Suprapubic skin (tissue), 4 donors: Measurements from ENCODE around the gene PPP3CB. TPM values are rescaled to one million over a fixed set of nuclear protein-coding genes. Genes with fewer than 3 reads are reported as not detected.

Source experiments
- DNase-seq, 2 donors: peaks; one replicate each; pipeline ENCODE4 v3.0.0-alpha.2; 2019; ENCODE audit warnings: low spot score in 2 of 2
- H3K27ac ChIP-seq: fragments of 200-600 bp; sonication (generic); one replicate; pipeline ENCODE4 v1.5.1; 2019
- H3K27me3 ChIP-seq: fragments of 200-600 bp; sonication (generic); one replicate; pipeline ENCODE4 v1.5.1; 2019
- H3K36me3 ChIP-seq: fragments of 200-600 bp; sonication (generic); one replicate; pipeline ENCODE4 v1.5.1; 2019
- H3K4me1 ChIP-seq: fragments of 200-600 bp; sonication (generic); one replicate; pipeline ENCODE4 v1.5.1; 2019
- H3K4me3 ChIP-seq: fragments of 200-600 bp; sonication (generic); one replicate; pipeline ENCODE4 v1.5.1; 2019; ENCODE audit warnings: mild to moderate bottlenecking
- H3K9me3 ChIP-seq: fragments of 200-600 bp; sonication (generic); one replicate; pipeline ENCODE4 v1.5.1; 2019
- EP300 ChIP-seq: sonication (generic); formaldehyde crosslinking; IDR thresholded peaks from one replicate; pipeline ENCODE4 v1.6.1; 2017; ENCODE audit warnings: antibody characterized with exemption
- POLR2A ChIP-seq, 2 donors: fragments of 450-650 bp; IDR thresholded peaks; one replicate each; pipeline ENCODE4 v1.6.1; 2017; ENCODE audit warnings: antibody characterized with exemption in 2 of 2, mild to moderate bottlenecking in 2 of 2, moderate library complexity in 2 of 2
- POLR2AphosphoS5 ChIP-seq, 3 donors: sonication (generic); formaldehyde crosslinking; IDR thresholded peaks; one replicate each; pipeline ENCODE4 v1.6.1; 2017; ENCODE audit warnings: antibody characterized with exemption in 3 of 3
- WGBS: methylation state at CpG from one replicate; pipeline ENCODE4 v1.1.5; 2018; 5-methylcytosine and 5-hydroxymethylcytosine counted together
- total RNA-seq, 4 donors: library from RNA; depleted of rRNA; stranded (reverse); fragments of >200 nt; gene quantifications; one replicate each; pipeline ENCODE4 v1.1.0, GENCODE V29; 2016
- TF ChIP-seq, protein P1 (sequence below), 2 donors: fragments of 200-600 bp in 1 of 2; fragments of 450-650 bp in 1 of 2; sonication (generic) in 1 of 2; IDR thresholded peaks; one replicate each; pipeline ENCODE4 v1.5.1; 2016 to 2019; ENCODE audit warnings: antibody characterized with exemption in 2 of 2, mild to moderate bottlenecking in 1 of 2, moderate library complexity in 1 of 2

The PPP3CB gene
- 10 to 100 TPM; 24.9 to 45.4 (median 30.5) TPM for total RNA-seq

DNA sequence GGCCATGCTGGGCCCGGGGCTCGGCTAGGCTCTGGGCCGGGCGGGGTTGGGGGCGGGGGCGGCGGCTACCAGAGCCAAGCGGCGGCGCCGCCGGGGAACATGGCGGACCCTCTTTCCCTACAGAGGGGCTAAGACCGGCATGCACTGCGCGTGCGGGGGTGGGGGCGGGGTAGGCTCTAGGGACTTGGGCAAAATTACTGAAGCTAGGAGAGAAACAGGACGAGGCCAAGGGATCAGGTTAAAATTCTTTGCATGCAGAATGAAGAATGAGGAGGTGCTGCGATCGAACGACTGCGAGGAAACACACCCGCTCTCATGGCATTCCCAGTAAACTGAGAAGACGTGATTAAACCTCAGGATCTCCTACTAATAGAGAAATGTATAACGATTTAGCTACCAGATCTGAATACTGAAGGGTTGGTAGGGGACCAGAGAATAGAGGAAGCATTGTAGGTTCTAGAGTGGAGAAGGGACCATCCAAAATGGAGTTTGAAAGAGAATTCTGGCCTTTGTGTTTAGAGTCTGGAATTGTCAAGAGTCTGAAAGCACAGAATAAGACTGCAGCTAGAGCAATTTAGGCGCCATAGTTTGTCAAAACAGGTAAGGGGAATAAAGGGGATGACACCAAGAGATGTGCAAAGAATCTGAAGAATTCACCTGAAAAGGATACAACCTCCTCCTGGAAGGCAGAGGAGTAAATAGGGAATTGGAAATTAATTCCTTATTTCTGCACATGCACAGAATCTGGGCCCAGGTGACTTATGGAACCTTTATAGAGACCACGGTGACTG, at the start of gene PPP3CB:
PPP3CB (minus strand) TSS at position 141 of the 791 bp plus-strand sequence; CDS start at position 6, 135 bp downstream.
- peaks cover 31% of the 10 kb centered on the region for H3K36me3 ChIP-seq
- H3K4me3 ChIP-seq = peak within 1 kb of the TSS; percentile 76
- peak within 1 kb of the TSS; percentile 99 for H3K27ac ChIP-seq
- 10% methylated on average over 15 of the region's 28 CpGs for WGBS
- no peaks in the 10 kb centered on the region for H3K9me3 ChIP-seq
- peaks cover 42% of the 10 kb centered on the region for H3K4me1 ChIP-seq
- TF ChIP-seq EP300 (no peak), POLR2AphosphoS5 (IDR thresholded peaks at IDR 0.05) (no peak), POLR2A (IDR thresholded peaks at IDR 0.05) (no peak)
- TF ChIP-seq, protein P1, sequence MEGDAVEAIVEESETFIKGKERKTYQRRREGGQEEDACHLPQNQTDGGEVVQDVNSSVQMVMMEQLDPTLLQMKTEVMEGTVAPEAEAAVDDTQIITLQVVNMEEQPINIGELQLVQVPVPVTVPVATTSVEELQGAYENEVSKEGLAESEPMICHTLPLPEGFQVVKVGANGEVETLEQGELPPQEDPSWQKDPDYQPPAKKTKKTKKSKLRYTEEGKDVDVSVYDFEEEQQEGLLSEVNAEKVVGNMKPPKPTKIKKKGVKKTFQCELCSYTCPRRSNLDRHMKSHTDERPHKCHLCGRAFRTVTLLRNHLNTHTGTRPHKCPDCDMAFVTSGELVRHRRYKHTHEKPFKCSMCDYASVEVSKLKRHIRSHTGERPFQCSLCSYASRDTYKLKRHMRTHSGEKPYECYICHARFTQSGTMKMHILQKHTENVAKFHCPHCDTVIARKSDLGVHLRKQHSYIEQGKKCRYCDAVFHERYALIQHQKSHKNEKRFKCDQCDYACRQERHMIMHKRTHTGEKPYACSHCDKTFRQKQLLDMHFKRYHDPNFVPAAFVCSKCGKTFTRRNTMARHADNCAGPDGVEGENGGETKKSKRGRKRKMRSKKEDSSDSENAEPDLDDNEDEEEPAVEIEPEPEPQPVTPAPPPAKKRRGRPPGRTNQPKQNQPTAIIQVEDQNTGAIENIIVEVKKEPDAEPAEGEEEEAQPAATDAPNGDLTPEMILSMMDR (IDR thresholded peaks at IDR 0.05) = no peak
- DNase-seq = peak; percentile 94
- H3K27me3 ChIP-seq = no peaks in the 10 kb centered on the region

DNA sequence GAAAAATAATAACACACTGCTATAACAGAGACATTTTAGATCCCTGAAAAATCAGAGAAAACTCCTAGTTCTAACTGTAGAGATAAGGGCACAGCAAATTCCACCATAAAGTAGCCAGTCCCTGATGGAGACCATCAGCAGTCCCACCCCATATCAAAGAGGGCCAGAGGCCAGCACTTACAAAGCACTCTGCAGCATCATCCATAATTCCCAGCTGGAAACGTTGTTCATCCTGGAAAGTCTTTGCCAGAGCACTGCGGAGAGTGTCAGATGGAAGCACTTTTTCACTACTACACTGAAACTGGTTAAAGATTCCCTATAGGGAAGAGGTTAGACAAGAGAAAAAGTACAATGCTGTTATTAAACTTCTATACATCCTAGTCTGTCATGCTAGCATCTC, 49.5 kb upstream of the PPP3CB start:
- no peak overlapping the region for H3K27ac ChIP-seq
- no peak overlapping the region for H3K4me3 ChIP-seq
- WGBS = 71% methylated on average over 2 of the region's 2 CpGs
- no peak for TF ChIP-seq POLR2AphosphoS5 (IDR thresholded peaks at IDR 0.05)
- TF ChIP-seq, protein P1 (IDR thresholded peaks at IDR 0.05) = no peak
- no peak for TF ChIP-seq EP300
- TF ChIP-seq POLR2A (IDR thresholded peaks at IDR 0.05) = no peak
- no peaks in the 10 kb centered on the region for H3K9me3 ChIP-seq
- peaks cover 27% of the 10 kb centered on the region for H3K36me3 ChIP-seq
- no peak for DNase-seq
- no peaks in the 10 kb centered on the region for H3K27me3 ChIP-seq
- no peaks in the 10 kb centered on the region for H3K4me1 ChIP-seq

DNA sequence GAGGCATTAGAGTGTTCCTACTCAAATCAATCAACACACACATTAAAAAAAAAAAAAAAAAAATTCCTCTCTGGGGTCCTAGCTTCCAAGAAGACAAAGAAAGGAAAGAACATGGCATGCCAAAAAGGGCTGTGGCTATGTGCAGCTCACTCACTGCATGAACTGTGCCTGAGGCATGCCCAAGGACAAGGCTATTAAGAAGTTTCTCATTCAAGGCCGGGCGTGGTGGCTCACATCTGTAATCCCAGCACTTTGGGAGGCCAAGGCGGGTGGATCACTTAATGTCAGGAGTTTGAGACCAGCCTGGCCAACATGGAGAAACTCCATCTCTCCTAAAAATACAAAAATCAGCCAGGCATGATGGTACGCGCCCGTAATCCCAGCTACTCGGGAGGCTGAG, 41.9 kb upstream of the PPP3CB start:
- 85% methylated on average over 7 of the region's 7 CpGs for WGBS
- TF ChIP-seq EP300 = no peak
- H3K9me3 ChIP-seq = no peaks in the 10 kb centered on the region
- no peak for DNase-seq
- H3K4me1 ChIP-seq = peaks cover 9% of the 10 kb centered on the region
- H3K36me3 ChIP-seq = peaks cover 43% of the 10 kb centered on the region
- no peaks in the 10 kb centered on the region for H3K27me3 ChIP-seq
- no peak overlapping the region for H3K27ac ChIP-seq
- no peak overlapping the region for H3K4me3 ChIP-seq

DNA sequence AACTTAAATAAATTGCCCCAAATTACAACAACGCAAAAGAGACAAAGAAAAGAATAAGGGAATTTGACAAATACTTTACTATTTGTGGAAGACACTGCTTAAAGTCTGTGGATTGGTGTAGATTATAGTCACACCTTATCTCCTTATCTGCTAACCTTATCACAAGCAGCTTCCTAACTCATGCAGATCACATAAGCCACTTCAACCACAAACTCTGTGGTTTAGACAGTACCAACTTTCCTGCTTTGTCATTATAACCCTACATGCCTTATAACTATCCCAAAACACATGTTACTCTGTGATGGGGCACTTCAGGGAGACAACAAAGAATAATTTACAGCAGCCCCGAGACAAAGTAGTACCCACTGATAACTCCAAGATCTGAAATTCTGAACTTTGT, 41.5 kb upstream of the PPP3CB start:
- no peak overlapping the region for H3K27ac ChIP-seq
- TF ChIP-seq POLR2A (IDR thresholded peaks at IDR 0.05) (no peak), POLR2AphosphoS5 (IDR thresholded peaks at IDR 0.05) (no peak), EP300 (no peak)
- TF ChIP-seq, protein P1 (IDR thresholded peaks at IDR 0.05) = no peak
- 84% methylated on average over 2 of the region's 2 CpGs for WGBS
- H3K4me1 ChIP-seq = peaks cover 9% of the 10 kb centered on the region
- no peaks in the 10 kb centered on the region for H3K27me3 ChIP-seq
- no peak for DNase-seq
- no peak overlapping the region for H3K4me3 ChIP-seq
- H3K36me3 ChIP-seq = peaks cover 40% of the 10 kb centered on the region
- H3K9me3 ChIP-seq = no peaks in the 10 kb centered on the region

DNA sequence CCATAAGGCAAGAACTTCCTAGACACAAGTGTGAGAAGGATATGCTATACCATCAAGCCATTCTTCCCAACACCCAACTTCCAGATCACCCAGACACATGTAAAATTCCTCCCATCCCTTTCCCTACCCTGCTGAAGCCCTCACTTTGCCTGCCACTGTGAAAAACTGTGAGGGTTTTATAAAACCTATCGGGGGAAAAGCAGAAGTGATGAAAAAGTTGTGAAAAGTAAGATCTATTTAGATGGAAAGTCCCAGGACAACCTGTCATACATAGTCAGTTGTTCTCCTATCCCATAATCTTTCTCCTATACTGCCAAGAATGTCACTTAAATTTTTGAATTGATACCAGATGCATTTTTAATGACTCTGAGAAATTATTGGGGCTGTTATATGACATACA, 39.0 kb upstream of the PPP3CB start:
- TF ChIP-seq POLR2A (IDR thresholded peaks at IDR 0.05) (no peak), POLR2AphosphoS5 (IDR thresholded peaks at IDR 0.05) (no peak), EP300 (no peak)
- TF ChIP-seq, protein P1 (IDR thresholded peaks at IDR 0.05) = no peak
- DNase-seq = no peak
- no peaks in the 10 kb centered on the region for H3K27me3 ChIP-seq
- no peak overlapping the region for H3K4me3 ChIP-seq
- H3K4me1 ChIP-seq = peaks cover 9% of the 10 kb centered on the region
- no peaks in the 10 kb centered on the region for H3K9me3 ChIP-seq
- H3K27ac ChIP-seq = no peak overlapping the region
- peaks cover 30% of the 10 kb centered on the region for H3K36me3 ChIP-seq
- WGBS = 88% methylated on average over 1 of the region's 1 CpG
